HPDE6-E6E7 (cell line): ENCODE measurements around the gene UBTD2.
"Not testable (repeated sequence)": the region's sequence is repeated elsewhere in the genome, so short reads cannot be mapped to it uniquely, and the experiment has no call there.

ENCODE experiments used
- DNase-seq: peaks from one replicate; pipeline ENCODE4 v3.0.0; 2011; ENCODE audit warnings: missing footprints; ENCODE audit errors: extremely low spot score

UBTD2 gene

GRCh38 chr5:172251419-172251818 is 32.1 kb downstream of the UBTD2 start:
- no peak for DNase-seq

- no peak for DNase-seq
These were observed 34.9 kb downstream of the UBTD2 start for GRCh38 chr5:172248637-172249036.

GRCh38 chr5:172245703-172246125 is 37.9 kb downstream of the UBTD2 start:
- DNase-seq = no peak

DNA sequence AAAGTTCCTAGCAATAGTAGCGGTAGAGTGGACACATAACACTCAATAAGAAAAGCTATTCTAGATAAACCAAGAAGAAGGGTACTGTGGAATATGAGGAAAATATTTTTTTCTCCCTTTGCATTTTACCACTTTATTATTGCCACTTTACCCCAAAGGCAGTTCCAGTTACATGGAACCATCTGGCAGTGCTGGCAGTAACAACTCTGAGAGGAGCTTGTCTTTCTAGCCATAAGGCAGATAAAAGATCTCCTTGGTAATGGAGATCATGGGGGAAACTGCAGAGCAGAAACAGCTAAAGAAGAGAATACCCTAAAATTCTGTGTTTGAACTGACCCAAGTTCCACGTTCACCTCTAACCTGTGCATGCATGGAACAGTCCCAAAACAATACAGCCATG is 38.5 kb downstream of the UBTD2 start:
- DNase-seq = no peak

GRCh38 chr5:172243302-172243701 is 40.3 kb downstream of the UBTD2 start:
- no peak for DNase-seq

GRCh38 chr5:172238334-172238733 is 45.2 kb downstream of the UBTD2 start:
- DNase-seq = no peak

DNA sequence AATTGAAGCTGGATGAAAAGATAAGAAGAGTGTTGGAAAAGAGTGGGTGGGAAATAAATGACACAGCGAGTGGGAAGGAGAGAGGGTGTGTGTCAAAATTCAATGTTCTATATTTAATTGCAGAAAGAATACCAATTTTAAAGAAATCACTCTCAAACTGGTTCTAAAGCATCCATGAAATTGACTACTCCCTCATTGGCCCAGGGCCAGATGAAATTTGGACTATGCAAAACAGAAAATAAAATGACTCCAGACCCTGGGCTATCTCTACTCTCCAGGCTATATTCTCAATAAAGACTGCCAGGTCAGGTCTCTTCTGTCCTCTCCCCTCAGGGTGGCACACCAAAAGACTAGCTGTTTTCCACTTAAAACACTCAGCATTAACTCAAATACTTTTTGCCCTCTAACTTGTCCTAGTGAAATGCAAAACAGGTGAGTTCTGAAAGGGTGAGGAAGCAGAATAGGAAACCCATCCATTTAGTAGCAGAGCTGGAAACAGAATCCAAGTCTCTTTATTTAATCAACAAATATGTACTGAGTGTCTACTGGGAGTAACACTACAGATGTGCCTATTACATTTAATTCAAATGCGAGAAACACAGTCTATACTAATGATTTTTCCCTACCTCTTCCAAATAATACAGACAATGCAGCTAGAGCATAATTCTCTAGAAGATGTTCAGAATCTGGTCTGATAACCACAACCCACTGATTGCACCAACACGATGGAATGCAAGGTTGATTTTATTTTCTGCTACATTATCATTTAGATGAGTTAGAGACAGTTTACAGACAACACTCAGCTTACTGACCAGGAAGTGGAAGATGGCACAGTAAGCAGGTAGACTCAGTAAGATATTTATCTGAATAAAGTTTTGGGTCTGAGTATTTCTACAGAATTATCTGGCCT is 47.5 kb downstream of the UBTD2 start:
- no peak for DNase-seq

DNA sequence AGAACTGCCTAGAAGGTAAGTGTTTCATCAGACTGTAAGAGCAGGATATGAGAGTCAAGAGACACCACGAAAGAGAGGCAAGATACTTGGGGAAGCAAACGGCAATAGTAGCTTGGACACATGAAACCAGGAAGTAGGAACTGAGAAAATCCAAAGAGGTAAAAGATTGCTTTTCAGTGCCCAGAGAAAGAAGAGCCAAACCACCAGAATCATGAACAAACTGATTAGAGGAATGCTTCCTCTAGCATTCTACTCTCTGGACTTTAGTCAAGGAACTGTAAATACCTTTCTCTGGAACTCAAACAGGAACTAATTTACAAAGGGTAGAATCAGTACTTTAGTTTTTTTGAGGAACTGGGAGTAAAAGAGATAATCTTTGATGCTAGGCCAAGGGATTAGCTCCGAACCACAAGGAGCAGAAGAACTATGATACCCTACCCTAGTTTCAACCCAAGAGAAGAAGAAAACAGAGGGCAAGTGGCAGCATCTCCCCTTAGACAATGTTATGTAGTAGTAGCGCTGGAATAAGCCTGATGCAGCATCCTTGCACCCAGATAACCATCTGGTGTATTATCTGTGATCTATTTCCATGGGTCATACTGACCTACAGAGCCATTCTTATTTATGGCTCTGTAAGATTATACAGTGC is 48.3 kb downstream of the UBTD2 start:
- no peak for DNase-seq

DNA sequence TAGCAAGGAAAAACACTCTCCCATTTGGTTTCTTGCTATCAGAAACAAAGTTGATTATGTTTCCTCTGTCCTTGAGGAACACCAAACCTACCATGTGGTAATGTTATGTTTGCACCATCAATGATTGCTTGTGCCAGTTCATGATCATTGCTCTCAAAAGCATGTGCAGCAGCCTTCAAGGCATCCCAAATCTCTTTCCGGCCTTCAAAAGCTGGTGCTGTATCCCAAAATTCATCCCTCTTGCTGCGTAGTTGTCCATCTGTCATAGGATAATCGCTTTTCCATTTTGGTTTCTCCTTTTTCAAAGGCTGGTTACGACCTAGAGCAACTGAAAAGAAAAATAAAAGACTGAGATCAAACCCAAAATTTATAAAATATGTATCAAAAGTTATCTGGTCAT is 49.5 kb downstream of the UBTD2 start:
- no peak for DNase-seq

DNA sequence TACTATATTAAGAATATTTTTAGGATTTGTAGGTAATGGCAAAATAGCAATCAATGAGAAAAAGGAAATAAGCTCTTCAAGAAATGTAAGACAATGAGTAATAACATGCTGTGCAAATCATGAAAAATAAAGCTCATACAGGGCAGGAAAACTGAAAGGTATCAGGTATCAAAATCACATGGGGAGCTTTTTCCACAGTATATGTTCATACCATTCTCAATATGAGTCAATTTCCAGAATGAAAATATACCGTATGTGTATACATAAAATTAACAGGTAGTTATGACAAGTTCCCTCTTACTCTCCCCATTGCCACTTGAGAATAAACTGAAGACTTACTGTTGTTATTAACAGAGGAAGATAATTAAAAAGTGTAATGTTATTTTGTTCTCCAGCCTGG is 53.7 kb downstream of the UBTD2 start:
- DNase-seq = no peak

DNA sequence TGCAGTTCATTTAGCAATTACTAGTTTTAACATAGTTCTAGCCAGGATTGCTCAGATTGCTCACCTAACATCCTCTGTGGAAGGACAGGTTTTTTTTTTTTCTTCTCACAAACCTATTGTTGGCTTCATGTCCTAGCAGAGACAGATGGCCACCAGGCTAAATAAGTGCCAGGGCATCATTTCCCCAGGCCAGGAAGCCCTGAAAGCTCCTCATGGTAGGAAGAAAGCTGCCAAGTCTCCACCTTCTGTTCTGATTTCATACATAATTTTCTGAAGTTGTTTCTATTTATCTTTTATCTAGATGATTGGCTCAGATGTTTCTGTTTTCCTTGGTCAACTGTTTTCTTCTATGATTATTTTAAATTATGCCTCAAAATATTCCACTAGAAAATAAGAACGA is 58.6 kb downstream of the UBTD2 start:
- DNase-seq = no peak

GRCh38 chr5:172223901-172224873 is 59.4 kb downstream of the UBTD2 start:
- DNase-seq = no peak

DNA sequence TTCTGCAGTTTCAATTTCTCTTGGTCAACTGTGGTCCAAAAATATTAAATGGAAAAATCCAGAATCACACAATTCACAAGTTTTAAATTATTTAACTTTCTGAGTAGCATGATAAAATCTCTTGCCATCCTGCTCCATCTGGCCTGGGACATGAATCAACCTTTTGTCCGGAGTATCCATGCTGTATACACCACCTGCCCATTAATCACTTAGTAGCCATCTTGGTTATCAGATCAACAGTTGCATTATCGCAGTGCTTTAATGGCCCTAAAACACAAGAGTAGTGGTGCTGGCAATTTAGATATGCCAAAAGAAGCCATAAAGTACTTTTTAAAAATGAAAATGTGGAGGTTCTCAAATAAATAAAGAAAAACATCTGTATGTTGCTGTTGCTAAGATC is 64.3 kb downstream of the UBTD2 start:
- no peak for DNase-seq

- no peak for DNase-seq
These were observed 67.2 kb downstream of the UBTD2 start for GRCh38 chr5:172216345-172216744.

DNA sequence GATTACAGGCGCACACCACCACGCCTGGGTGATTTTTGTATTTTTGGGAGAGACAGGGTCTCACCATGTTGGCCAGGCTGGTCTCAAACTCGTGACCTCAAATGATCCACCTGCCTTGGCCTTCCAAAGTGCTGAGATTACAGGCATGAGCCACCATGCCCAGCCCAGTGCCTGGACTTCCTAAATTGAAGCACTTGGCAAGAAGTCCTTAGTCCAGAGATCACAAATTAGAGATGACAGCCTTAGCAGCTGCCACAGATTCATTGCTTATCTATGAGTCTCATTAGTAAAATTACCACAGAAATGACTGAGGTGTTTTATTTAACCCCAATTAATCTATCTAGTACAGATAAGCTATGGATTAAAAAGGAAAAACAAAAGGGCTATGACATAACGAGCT is 70.4 kb downstream of the UBTD2 start:
- DNase-seq = no peak

- no peak for DNase-seq
These were observed 71.9 kb downstream of the UBTD2 start for GRCh38 chr5:172211676-172212075.

- DNase-seq = no peak
These were observed 73.8 kb downstream of the UBTD2 start for GRCh38 chr5:172209714-172210113.

GRCh38 chr5:172207511-172207910 is 76.1 kb downstream of the UBTD2 start:
- DNase-seq = no peak

- not testable (repeated sequence) for DNase-seq
These were observed 77.6 kb downstream of the UBTD2 start for GRCh38 chr5:172205984-172206383.

- no peak for DNase-seq
These were observed 83.1 kb downstream of the UBTD2 start for GRCh38 chr5:172200476-172200875.

- no peak for DNase-seq
These were observed 84.1 kb downstream of the UBTD2 start for GRCh38 chr5:172199446-172199845.

- not testable (repeated sequence) for DNase-seq
These were observed 85.8 kb downstream of the UBTD2 start for GRCh38 chr5:172197775-172198174.
